A673 (cell line): ENCODE data around the gene CCDC12. TPM values are rescaled to one million over a fixed set of nuclear protein-coding genes. Genes with fewer than 3 reads are reported as not detected.

Source experiments
- BruUV-seq: library from RNA; stranded (reverse); fragments of 400-500 nt; replicated peaks from 2 replicates; lab custom pipeline; 2021; lab: Mats Ljungman, UMichigan
- CTCF ChIA-PET: fragments of 300-600 bp; sonication (Branson Sonifier 250); formaldehyde crosslinking; loops from one replicate; lab custom pipeline; 2022; ENCODE audit warnings: antibody characterized with exemption; lab: Charles Lee
- POLR2A ChIA-PET: fragments of 300-600 bp; sonication (Branson Sonifier 250); formaldehyde crosslinking; loops from one replicate; lab custom pipeline; 2022; ENCODE audit warnings: antibody characterized with exemption; ENCODE audit not compliant: low non-redundant PET; lab: Charles Lee
- DNase-seq: peaks from one replicate; pipeline ENCODE4 v3.0.0-alpha.2; 2015; ENCODE audit warnings: low spot score
- H3K27ac ChIP-seq: fragments of 200-600 bp; sonication (generic); 2 replicates; pipeline ENCODE4 v1.5.1; 2016; ENCODE audit warnings: mixed run types, low read depth, mild to moderate bottlenecking, mixed read lengths, antibody characterized with exemption, low read length; ENCODE audit not compliant: poor library complexity, severe bottlenecking
- H3K27me3 ChIP-seq: fragments of 200-600 bp; sonication (generic); replicated peaks from 2 replicates; pipeline ENCODE4 v1.6.1; 2017; ENCODE audit warnings: mixed run types, low read depth, mild to moderate bottlenecking, mixed read lengths, antibody characterized with exemption, low read length; ENCODE audit not compliant: insufficient read depth, poor library complexity
- H3K36me3 ChIP-seq: fragments of 200-600 bp; sonication (generic); 2 replicates; pipeline ENCODE4 v1.6.1; 2016; ENCODE audit warnings: mixed run types, mild to moderate bottlenecking, mixed read lengths, antibody characterized with exemption, low read length; ENCODE audit not compliant: insufficient read depth, poor library complexity, severe bottlenecking
- H3K4me1 ChIP-seq: fragments of 200-600 bp; sonication (generic); 2 replicates; pipeline ENCODE4 v1.6.1; 2017; ENCODE audit warnings: mixed run types, mild to moderate bottlenecking, mixed read lengths, antibody characterized with exemption, low read length; ENCODE audit not compliant: insufficient read depth, poor library complexity, severe bottlenecking
- H3K4me3 ChIP-seq: fragments of 200-600 bp; sonication (generic); 2 replicates; pipeline ENCODE4 v1.5.1; 2016; ENCODE audit warnings: low read depth, mixed run types, mild to moderate bottlenecking, mixed read lengths, low read length; ENCODE audit not compliant: poor library complexity, severe bottlenecking
- H3K9me3 ChIP-seq: fragments of 200-600 bp; sonication (generic); 2 replicates; pipeline ENCODE4 v1.6.1; 2016; ENCODE audit warnings: mixed run types, low read depth, mild to moderate bottlenecking, mixed read lengths, antibody characterized with exemption, low read length; ENCODE audit not compliant: poor library complexity, severe bottlenecking
- EZH2 ChIP-seq: fragments of 200-600 bp; sonication (generic); IDR thresholded peaks from 2 replicates; pipeline ENCODE4 v1.6.1; 2017; ENCODE audit warnings: borderline replicate concordance, low read depth, mild to moderate bottlenecking, mixed read lengths, antibody characterized with exemption, low read length; ENCODE audit not compliant: poor library complexity, severe bottlenecking
- intact Hi-C: fragments of 100-400 bp; cut with micrococcal nuclease; formaldehyde crosslinking; loops from one replicate; pipeline ENCODE4 v1.10.0; 2022; ENCODE audit not compliant: unreplicated experiment
- total RNA-seq: library from RNA; stranded (reverse); gene quantifications from 2 replicates; pipeline ENCODE4 v1.2.3, GENCODE V29; 2021
- TF ChIP-seq, protein P1 (sequence below): fragments of 300-800, 200-600 bp; sonication (generic); conservative IDR thresholded peaks from 2 replicates; pipeline ENCODE4 v1.5.1; 2017; ENCODE audit warnings: low read depth, mild to moderate bottlenecking, antibody characterized with exemption, low read length, moderate library complexity, mixed read lengths

The CCDC12 gene
- total RNA-seq, 1 experiment from 2014 or later, result 28.2 TPM

DNA sequence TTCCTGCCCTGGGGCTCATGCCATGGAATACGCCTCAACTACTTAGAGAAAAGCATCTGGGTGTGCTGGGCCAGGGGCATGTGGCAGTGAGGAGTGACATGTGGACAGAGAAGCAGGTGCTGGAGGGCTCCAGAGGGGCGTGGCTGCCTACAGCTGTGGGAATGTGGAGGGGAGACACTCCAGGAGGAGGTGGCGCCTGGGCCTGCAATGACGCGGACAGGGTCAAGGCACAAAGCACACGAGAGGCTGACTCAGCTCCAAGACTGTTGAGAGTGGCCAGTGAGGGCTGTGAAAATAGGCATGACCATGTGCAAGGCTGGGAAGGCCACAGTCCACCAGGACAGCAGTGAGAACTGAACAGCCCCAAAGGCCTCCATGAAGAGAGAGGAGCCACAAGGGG lies 50.5 kb downstream of the CCDC12 start:
- Histone ChIP-seq H3K27me3 (no peaks in the 10 kb centered on the region), H3K36me3 (peaks cover 11% of the 10 kb centered on the region), H3K9me3 (no peaks in the 10 kb centered on the region), H3K27ac (no peak overlapping the region), H3K4me3 (no peak overlapping the region), H3K4me1 (no peaks in the 10 kb centered on the region)
- no TSS peak for BruUV-seq
- TF ChIP-seq EZH2, result no peak
- TF ChIP-seq, protein P1, sequence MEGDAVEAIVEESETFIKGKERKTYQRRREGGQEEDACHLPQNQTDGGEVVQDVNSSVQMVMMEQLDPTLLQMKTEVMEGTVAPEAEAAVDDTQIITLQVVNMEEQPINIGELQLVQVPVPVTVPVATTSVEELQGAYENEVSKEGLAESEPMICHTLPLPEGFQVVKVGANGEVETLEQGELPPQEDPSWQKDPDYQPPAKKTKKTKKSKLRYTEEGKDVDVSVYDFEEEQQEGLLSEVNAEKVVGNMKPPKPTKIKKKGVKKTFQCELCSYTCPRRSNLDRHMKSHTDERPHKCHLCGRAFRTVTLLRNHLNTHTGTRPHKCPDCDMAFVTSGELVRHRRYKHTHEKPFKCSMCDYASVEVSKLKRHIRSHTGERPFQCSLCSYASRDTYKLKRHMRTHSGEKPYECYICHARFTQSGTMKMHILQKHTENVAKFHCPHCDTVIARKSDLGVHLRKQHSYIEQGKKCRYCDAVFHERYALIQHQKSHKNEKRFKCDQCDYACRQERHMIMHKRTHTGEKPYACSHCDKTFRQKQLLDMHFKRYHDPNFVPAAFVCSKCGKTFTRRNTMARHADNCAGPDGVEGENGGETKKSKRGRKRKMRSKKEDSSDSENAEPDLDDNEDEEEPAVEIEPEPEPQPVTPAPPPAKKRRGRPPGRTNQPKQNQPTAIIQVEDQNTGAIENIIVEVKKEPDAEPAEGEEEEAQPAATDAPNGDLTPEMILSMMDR, result no peak
- intact Hi-C loops, result loop anchor here (10.0 kb wide), 1 partner anchor 69 kb away; no protein-coding TSS in a partner anchor
- ChIA-PET POLR2A (no interaction called here), CTCF (no interaction called here)
- DNase-seq, result no peak

DNA sequence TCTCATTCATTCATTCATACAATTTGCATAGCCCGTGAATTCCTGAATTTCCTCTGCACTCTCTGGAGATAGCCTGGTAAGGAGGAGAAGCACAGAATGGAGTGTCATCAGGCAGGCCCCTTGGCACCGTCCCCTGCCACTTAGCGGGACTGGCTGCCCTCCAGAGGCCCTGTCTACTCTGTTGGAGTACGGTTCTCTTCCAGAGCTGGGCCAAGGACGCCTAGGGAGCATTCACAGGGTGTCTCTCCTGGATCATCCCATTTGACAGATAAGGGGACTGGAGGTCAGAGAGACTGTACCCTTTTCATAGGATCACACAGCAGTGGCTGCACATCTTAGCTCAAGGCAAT lies 51.0 kb downstream of the CCDC12 start:
- POLR2A ChIA-PET, result no interaction called here
- Histone ChIP-seq H3K27ac (no peak overlapping the region), H3K36me3 (peaks cover 11% of the 10 kb centered on the region), H3K4me1 (no peaks in the 10 kb centered on the region), H3K4me3 (no peak overlapping the region), H3K9me3 (no peaks in the 10 kb centered on the region), H3K27me3 (no peaks in the 10 kb centered on the region)
- no TSS peak for BruUV-seq
- no peak for DNase-seq
- CTCF ChIA-PET, result no interaction called here
- intact Hi-C loops, result loop anchor here (10.0 kb wide), 1 partner anchor 69 kb away; no protein-coding TSS in a partner anchor
- TF ChIP-seq EZH2, result no peak
- TF ChIP-seq, protein P1, result no peak

DNA sequence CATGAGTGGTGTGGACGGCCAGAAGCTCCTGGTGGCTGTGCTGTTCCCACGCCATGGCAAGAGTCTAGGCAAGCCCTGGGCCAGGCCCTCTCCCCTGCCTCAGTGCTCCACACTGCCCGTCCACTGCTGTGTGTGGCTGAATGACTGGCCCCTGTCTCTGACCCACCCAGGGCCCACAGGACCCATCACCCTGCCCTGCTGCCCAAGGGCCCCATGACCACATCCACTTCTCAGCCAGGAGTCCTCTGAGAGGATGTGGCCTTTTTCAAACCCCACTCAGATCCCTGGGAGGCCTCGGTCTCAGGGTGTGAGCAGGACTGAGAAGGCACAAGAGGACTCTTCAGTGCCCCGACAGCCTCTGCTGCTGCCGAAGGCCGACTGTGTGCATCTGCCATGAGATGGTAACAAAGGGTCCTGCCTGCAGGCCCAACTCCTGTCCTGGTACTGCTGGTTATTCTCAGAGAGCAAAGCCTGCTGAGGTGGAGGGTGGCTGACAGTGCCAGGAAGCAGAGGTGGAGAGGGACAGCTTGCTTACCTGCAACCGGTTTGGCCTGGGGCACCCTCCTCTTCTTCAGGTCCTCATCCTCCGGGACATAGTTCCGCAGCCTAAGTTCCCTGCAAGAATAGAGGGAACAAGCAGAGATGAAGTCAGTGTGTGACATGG lies 51.5 kb downstream of the CCDC12 start:
- Histone ChIP-seq H3K4me3 (no peak overlapping the region), H3K4me1 (no peaks in the 10 kb centered on the region), H3K27ac (no peak overlapping the region), H3K9me3 (no peaks in the 10 kb centered on the region), H3K27me3 (no peaks in the 10 kb centered on the region), H3K36me3 (peaks cover 11% of the 10 kb centered on the region)
- no peak for DNase-seq
- ChIA-PET POLR2A (no interaction called here), CTCF (no interaction called here)
- TF ChIP-seq, protein P1, result no peak
- TF ChIP-seq EZH2, result no peak
- no TSS peak for BruUV-seq
- intact Hi-C loops, result loop anchor here (10.0 kb wide), 1 partner anchor 70 kb away; no protein-coding TSS in a partner anchor
